GM21529 (cell line): ENCODE measurements around the gene GPR62.
"Not testable (repeated sequence)": the region's sequence is repeated elsewhere in the genome, so short reads cannot be mapped to it uniquely, and the experiment has no call there.

Source experiments
- ATAC-seq: cut with Tn5 transposase; IDR thresholded peaks from one replicate; pipeline ENCODE4 v1.9.1; 2021; ENCODE audit not compliant: unreplicated experiment

GPR62 gene

GRCh38 chr3:51955175-51955892 lies at the start of gene GPR62:
TSS of gene GPR62 (plus strand) at chr3:51955381. CDS start at chr3:51955653, 272 bp downstream.
- ATAC-seq: no peak

GRCh38 chr3:51908026-51908425 lies 47.2 kb upstream of the GPR62 start:
- ATAC-seq: no peak

- ATAC-seq: no peak
Observed at GRCh38 chr3:51916418-51916817, 38.8 kb upstream of the GPR62 start.

GRCh38 chr3:51921081-51921578 lies 34.1 kb upstream of the GPR62 start:
- no peak for ATAC-seq

- no peak for ATAC-seq
Observed at GRCh38 chr3:51927061-51927977, 27.9 kb upstream of the GPR62 start.

GRCh38 chr3:51928438-51928837 lies 26.7 kb upstream of the GPR62 start:
- no peak for ATAC-seq

- ATAC-seq: not testable (repeated sequence)
Observed at GRCh38 chr3:51928981-51929380, 26.2 kb upstream of the GPR62 start.

GRCh38 chr3:51929420-51930003 lies 25.7 kb upstream of the GPR62 start:
- ATAC-seq: no peak

- no peak for ATAC-seq
Observed at GRCh38 chr3:51930439-51930838, 24.7 kb upstream of the GPR62 start.

- no peak for ATAC-seq
Observed at GRCh38 chr3:51931756-51932155, 23.4 kb upstream of the GPR62 start.

GRCh38 chr3:51932471-51933370 lies 22.5 kb upstream of the GPR62 start:
- no peak for ATAC-seq

GRCh38 chr3:51933471-51934138 lies 21.6 kb upstream of the GPR62 start:
- ATAC-seq: no peak

GRCh38 chr3:51934139-51934850 lies 20.9 kb upstream of the GPR62 start:
- ATAC-seq: no peak

GRCh38 chr3:51934991-51935885 lies 19.9 kb upstream of the GPR62 start:
- ATAC-seq: no peak

- ATAC-seq: no peak
Observed at GRCh38 chr3:51935886-51936755, 19.1 kb upstream of the GPR62 start.

GRCh38 chr3:51937014-51937413 lies 18.2 kb upstream of the GPR62 start:
- ATAC-seq: no peak
